Liver (tissue), 9 donors: ENCODE measurements around the gene FKBP15. TPM values are rescaled to one million over a fixed set of nuclear protein-coding genes. Genes with fewer than 3 reads are reported as not detected.

Source experiments
- DNase-seq: peaks from one replicate; pipeline ENCODE4 v3.0.0-alpha.2; 2017; ENCODE audit warnings: low spot score
- H3K27ac ChIP-seq, 2 donors: one replicate each; pipeline ENCODE4 v1.7.0; 2013; ENCODE audit warnings: inconsistent platforms in 2 of 2, low read length in 2 of 2, control low read depth in 1 of 2, low read depth in 1 of 2, mild to moderate bottlenecking in 1 of 2
- H3K27me3 ChIP-seq, 4 donors: one replicate each; pipeline versions ENCODE4 v1.6.1 to v1.7.0; 2013; ENCODE audit warnings: low read length in 3 of 4, inconsistent platforms in 1 of 4, mild to moderate bottlenecking in 1 of 4, moderate library complexity in 1 of 4; ENCODE audit not compliant: control insufficient read depth in 4 of 4, insufficient read depth in 4 of 4
- H3K36me3 ChIP-seq, 4 donors: one replicate each; pipeline versions ENCODE4 v1.6.1 to v1.7.0; 2013; ENCODE audit warnings: low read length in 3 of 4, mild to moderate bottlenecking in 3 of 4, low read depth in 1 of 4, moderate library complexity in 1 of 4; ENCODE audit not compliant: control insufficient read depth in 4 of 4, insufficient read depth in 3 of 4
- H3K4me1 ChIP-seq, 4 donors: one replicate each; pipeline versions ENCODE4 v1.6.1 to v1.7.0; 2013; ENCODE audit warnings: low read length in 3 of 4, mild to moderate bottlenecking in 3 of 4, moderate library complexity in 1 of 4; ENCODE audit not compliant: control insufficient read depth in 4 of 4, insufficient read depth in 4 of 4
- H3K4me3 ChIP-seq, 3 donors: one replicate each; pipeline versions ENCODE4 v1.6.1 to v1.7.0; 2013; ENCODE audit warnings: low read length in 3 of 3, control low read depth in 1 of 3, low read depth in 1 of 3, mild to moderate bottlenecking in 1 of 3
- H3K9ac ChIP-seq, 2 donors: one replicate each; pipeline ENCODE4 v1.7.0; 2013; ENCODE audit warnings: low read length in 2 of 2, mild to moderate bottlenecking in 2 of 2, moderate library complexity in 2 of 2, control low read depth in 1 of 2, low read depth in 1 of 2
- H3K9me3 ChIP-seq, 4 donors: one replicate each; pipeline versions ENCODE4 v1.6.1 to v1.7.0; 2013; ENCODE audit warnings: low read length in 3 of 4; ENCODE audit not compliant: control insufficient read depth in 4 of 4
- CTCF ChIP-seq: fragments of 150-350 bp; IDR thresholded peaks from 2 replicates; pipeline ENCODE4 v1.5.1; 2017; ENCODE audit warnings: improper control_type of control experiment, low read depth, low read length; ENCODE audit not compliant: missing input control
- EGR1 ChIP-seq, 2 donors: IDR thresholded peaks; 2 replicates each; pipeline ENCODE4 v1.6.1; 2016 to 2018; ENCODE audit warnings: antibody characterized with exemption in 2 of 2, low read depth in 2 of 2
- FOXA2 ChIP-seq: IDR thresholded peaks from 2 replicates; pipeline ENCODE4 v1.6.1; 2016; ENCODE audit warnings: antibody characterized with exemption
- GABPA ChIP-seq, 2 donors: IDR thresholded peaks in 1 of 2; conservative IDR thresholded peaks in 1 of 2; 2 replicates each; pipeline ENCODE4 v1.6.1; 2016; ENCODE audit warnings: antibody characterized with exemption in 2 of 2, mild to moderate bottlenecking in 1 of 2, moderate library complexity in 1 of 2
- HNF4A ChIP-seq, 2 donors: conservative IDR thresholded peaks; 2 replicates each; pipeline ENCODE4 v1.6.1; 2016; ENCODE audit warnings: antibody characterized with exemption in 2 of 2, mild to moderate bottlenecking in 2 of 2
- JUND ChIP-seq, 2 donors: IDR thresholded peaks; 2 replicates each; pipeline ENCODE4 v1.6.1; 2016; ENCODE audit warnings: antibody characterized with exemption in 2 of 2
- NR2F2 ChIP-seq: IDR thresholded peaks from 2 replicates; pipeline ENCODE4 v1.6.1; 2016; ENCODE audit warnings: antibody characterized with exemption
- RXRA ChIP-seq, 2 donors: IDR thresholded peaks; 2 replicates each; pipeline ENCODE4 v1.6.1; 2017 to 2018; ENCODE audit warnings: antibody characterized with exemption in 2 of 2, mild to moderate bottlenecking in 1 of 2
- SP1 ChIP-seq: IDR thresholded peaks from 2 replicates; pipeline ENCODE4 v1.6.1; 2018; ENCODE audit warnings: antibody characterized with exemption, mild to moderate bottlenecking
- TAF1 ChIP-seq: conservative IDR thresholded peaks from 2 replicates; pipeline ENCODE4 v1.6.1; 2016; ENCODE audit warnings: antibody characterized with exemption, mild to moderate bottlenecking
- YY1 ChIP-seq: IDR thresholded peaks from 2 replicates; pipeline ENCODE4 v1.6.1; 2016; ENCODE audit warnings: antibody characterized with exemption, mild to moderate bottlenecking
- ZBTB33 ChIP-seq: IDR thresholded peaks from 2 replicates; pipeline ENCODE4 v1.6.1; 2016; ENCODE audit warnings: antibody characterized with exemption
- WGBS: extraction: QIAGEN DNeasy Blood & Tissue Kit; methylation state at CpG from one replicate; pipeline ENCODE4 v1.1.7; 2013; 5-methylcytosine and 5-hydroxymethylcytosine counted together
- polyA plus RNA-seq, 2 donors: library from polyadenylated mRNA; stranded (reverse) in 1 of 2; unstranded in 1 of 2; fragments of 200-250 nt in 1 of 2; fragments of >200 nt in 1 of 2; fragmentation: Nextera tagmentation in 1 of 2; extraction: Ambion mirVana in 1 of 2; gene quantifications; one replicate each; pipeline versions ENCODE4 v1.2.1 to v1.2.3, GENCODE V29; 2013 to 2015
- total RNA-seq, 2 donors: library from RNA; depleted of rRNA; stranded (reverse); fragments of >200 nt; gene quantifications; one replicate each; pipeline ENCODE4 v1.2.3, GENCODE V29; 2014
- TF ChIP-seq, protein P1 (sequence below): IDR thresholded peaks from 2 replicates; pipeline ENCODE4 v1.6.1; 2016; ENCODE audit warnings: antibody characterized with exemption, mild to moderate bottlenecking
- donor health status: healthy.
- donor health status: healthy.
- donor health status: healthy.
- donor health status: healthy.
- donor health status: healthy.

The FKBP15 gene
- total and polyA plus RNA-seq, 4 donors, result 6.2 to 18.2 (median 12.9) TPM

- TF ChIP-seq CTCF (no peak), GABPA (IDR thresholded peaks at IDR 0.05 in 1 of 2, conservative IDR thresholded peaks at IDR 0.05 in 1 of 2) (no peak), TAF1 (no peak), ZBTB33 (no peak), NR2F2 (no peak), YY1 (no peak), JUND (IDR thresholded peaks at IDR 0.05) (no peak), FOXA2 (no peak)
Observed at GRCh38 chr9:113153599-113153998, 67.5 kb downstream of the FKBP15 start (continued).

DNA sequence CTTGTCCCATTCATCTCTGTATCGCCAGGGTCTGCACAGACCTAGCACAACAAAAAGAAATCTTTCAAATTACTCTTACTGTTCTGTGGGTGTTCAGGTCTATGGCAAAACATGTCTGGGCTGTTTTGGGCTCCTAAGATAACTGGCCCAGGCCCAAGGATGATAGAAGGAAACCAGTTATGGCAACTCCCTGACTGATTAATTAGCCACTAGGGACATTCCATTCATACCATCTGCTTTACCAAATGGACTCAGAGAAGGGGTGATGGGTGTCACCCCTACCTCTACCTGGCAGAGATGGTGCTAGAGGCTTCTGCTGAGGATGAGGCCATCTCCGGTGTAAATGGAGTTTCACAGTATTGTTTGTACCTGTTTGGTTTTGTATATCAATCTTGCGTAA is 68.4 kb downstream of the FKBP15 start:
- Histone ChIP-seq H3K4me1 (peaks cover 3 to 23% (median 21%) of the 10 kb centered on the region in 4 donors), H3K9ac (no peak overlapping the region), H3K4me3 (no peak overlapping the region), H3K27me3 (no peaks in the 10 kb centered on the region), H3K36me3 (peaks cover 0 to 3% (median 0%) of the 10 kb centered on the region in 4 donors), H3K9me3 (no peaks in the 10 kb centered on the region), H3K27ac (no peak overlapping the region)
- WGBS, result 93% methylated on average over 3 of the region's 3 CpGs
- TF ChIP-seq ZBTB33 (no peak), JUND (IDR thresholded peaks at IDR 0.05) (no peak), SP1 (no peak), HNF4A (conservative IDR thresholded peaks at IDR 0.05) (no peak), TAF1 (no peak), NR2F2 (no peak), YY1 (no peak), CTCF (no peak), EGR1 (IDR thresholded peaks at IDR 0.05; ENCODE audit: low read depth in 2 of 2) (no peak), RXRA (IDR thresholded peaks at IDR 0.05) (no peak)
- TF ChIP-seq, protein P1, sequence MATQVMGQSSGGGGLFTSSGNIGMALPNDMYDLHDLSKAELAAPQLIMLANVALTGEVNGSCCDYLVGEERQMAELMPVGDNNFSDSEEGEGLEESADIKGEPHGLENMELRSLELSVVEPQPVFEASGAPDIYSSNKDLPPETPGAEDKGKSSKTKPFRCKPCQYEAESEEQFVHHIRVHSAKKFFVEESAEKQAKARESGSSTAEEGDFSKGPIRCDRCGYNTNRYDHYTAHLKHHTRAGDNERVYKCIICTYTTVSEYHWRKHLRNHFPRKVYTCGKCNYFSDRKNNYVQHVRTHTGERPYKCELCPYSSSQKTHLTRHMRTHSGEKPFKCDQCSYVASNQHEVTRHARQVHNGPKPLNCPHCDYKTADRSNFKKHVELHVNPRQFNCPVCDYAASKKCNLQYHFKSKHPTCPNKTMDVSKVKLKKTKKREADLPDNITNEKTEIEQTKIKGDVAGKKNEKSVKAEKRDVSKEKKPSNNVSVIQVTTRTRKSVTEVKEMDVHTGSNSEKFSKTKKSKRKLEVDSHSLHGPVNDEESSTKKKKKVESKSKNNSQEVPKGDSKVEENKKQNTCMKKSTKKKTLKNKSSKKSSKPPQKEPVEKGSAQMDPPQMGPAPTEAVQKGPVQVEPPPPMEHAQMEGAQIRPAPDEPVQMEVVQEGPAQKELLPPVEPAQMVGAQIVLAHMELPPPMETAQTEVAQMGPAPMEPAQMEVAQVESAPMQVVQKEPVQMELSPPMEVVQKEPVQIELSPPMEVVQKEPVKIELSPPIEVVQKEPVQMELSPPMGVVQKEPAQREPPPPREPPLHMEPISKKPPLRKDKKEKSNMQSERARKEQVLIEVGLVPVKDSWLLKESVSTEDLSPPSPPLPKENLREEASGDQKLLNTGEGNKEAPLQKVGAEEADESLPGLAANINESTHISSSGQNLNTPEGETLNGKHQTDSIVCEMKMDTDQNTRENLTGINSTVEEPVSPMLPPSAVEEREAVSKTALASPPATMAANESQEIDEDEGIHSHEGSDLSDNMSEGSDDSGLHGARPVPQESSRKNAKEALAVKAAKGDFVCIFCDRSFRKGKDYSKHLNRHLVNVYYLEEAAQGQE, result no peak
- DNase-seq, result no peak
